BLaER1 (cell line): Measurements from ENCODE around the gene LIX1L.
"Not testable (repeated sequence)": the region's sequence is repeated elsewhere in the genome, so short reads cannot be mapped to it uniquely, and the experiment has no call there.

Experiments used
- H3K27ac ChIP-seq: shearing (Covaris generic); formaldehyde crosslinking; 2 replicates; pipeline ENCODE4 v1.8.1; 2022
- H3K27me3 ChIP-seq: shearing (Covaris generic); formaldehyde crosslinking; 2 replicates; pipeline ENCODE4 v1.8.1; 2022
- H3K36me3 ChIP-seq: shearing (Covaris generic); formaldehyde crosslinking; 2 replicates; pipeline ENCODE4 v1.8.1; 2022
- H3K4me1 ChIP-seq: shearing (Covaris generic); formaldehyde crosslinking; 2 replicates; pipeline ENCODE4 v1.8.1; 2022
- H3K4me2 ChIP-seq: shearing (Covaris generic); formaldehyde crosslinking; 2 replicates; pipeline ENCODE4 v1.8.1; 2022
- H3K4me3 ChIP-seq: shearing (Covaris generic); formaldehyde crosslinking; 2 replicates; pipeline ENCODE4 v1.8.1; 2022
- H3K9ac ChIP-seq: shearing (Covaris generic); formaldehyde crosslinking; 2 replicates; pipeline ENCODE4 v1.8.1; 2022
- H3K9me3 ChIP-seq: shearing (Covaris generic); formaldehyde crosslinking; 2 replicates; pipeline ENCODE4 v1.8.1; 2022
- H4K20me1 ChIP-seq: shearing (Covaris generic); formaldehyde crosslinking; 2 replicates; pipeline ENCODE4 v1.8.1; 2022
- Cebpa-rat ChIP-seq: shearing (Covaris generic); IDR thresholded peaks from 2 replicates; pipeline ENCODE4 v1.8.1; 2022

LIX1L gene

GRCh38 chr1:145942871-145943270, 14.9 kb downstream of the LIX1L start:
- Histone ChIP-seq H3K27me3 (no peaks in the 10 kb centered on the region), H3K27ac (no peak overlapping the region), H3K4me3 (no peak overlapping the region), H3K4me1 (no peaks in the 10 kb centered on the region), H3K9ac (no peak overlapping the region), H3K9me3 (no peaks in the 10 kb centered on the region), H3K4me2 (no peak overlapping the region), H3K36me3 (peaks cover 89% of the 10 kb centered on the region), H4K20me1 (peaks cover 8% of the 10 kb centered on the region; the same call in 1 of the 2 replicates)
- TF ChIP-seq Cebpa-rat = no peak

GRCh38 chr1:145942405-145942804, 15.4 kb downstream of the LIX1L start:
- no peak overlapping the region for H3K27ac ChIP-seq
- H3K27me3 ChIP-seq = no peaks in the 10 kb centered on the region
- H3K9ac ChIP-seq = no peak overlapping the region
- no peak overlapping the region for H3K4me2 ChIP-seq
- H4K20me1 ChIP-seq = peaks cover 3% of the 10 kb centered on the region; the same call in 1 of the 2 replicates
- H3K4me1 ChIP-seq = no peaks in the 10 kb centered on the region
- no peak for TF ChIP-seq Cebpa-rat
- no peak overlapping the region for H3K4me3 ChIP-seq
- peaks cover 90% of the 10 kb centered on the region for H3K36me3 ChIP-seq
- H3K9me3 ChIP-seq = no peaks in the 10 kb centered on the region

- H3K4me2 ChIP-seq = no peak overlapping the region
- no peaks in the 10 kb centered on the region for H3K27me3 ChIP-seq
- no peak overlapping the region for H3K9ac ChIP-seq
- H3K9me3 ChIP-seq = no peaks in the 10 kb centered on the region
- no peak for TF ChIP-seq Cebpa-rat
- H3K27ac ChIP-seq = no peak overlapping the region
- no peak overlapping the region for H3K4me3 ChIP-seq
- peaks cover 84% of the 10 kb centered on the region for H3K36me3 ChIP-seq
- H4K20me1 ChIP-seq = no peaks in the 10 kb centered on the region
- peaks cover 13% of the 10 kb centered on the region for H3K4me1 ChIP-seq
Observed at GRCh38 chr1:145937436-145937835, 20.4 kb downstream of the LIX1L start.

DNA sequence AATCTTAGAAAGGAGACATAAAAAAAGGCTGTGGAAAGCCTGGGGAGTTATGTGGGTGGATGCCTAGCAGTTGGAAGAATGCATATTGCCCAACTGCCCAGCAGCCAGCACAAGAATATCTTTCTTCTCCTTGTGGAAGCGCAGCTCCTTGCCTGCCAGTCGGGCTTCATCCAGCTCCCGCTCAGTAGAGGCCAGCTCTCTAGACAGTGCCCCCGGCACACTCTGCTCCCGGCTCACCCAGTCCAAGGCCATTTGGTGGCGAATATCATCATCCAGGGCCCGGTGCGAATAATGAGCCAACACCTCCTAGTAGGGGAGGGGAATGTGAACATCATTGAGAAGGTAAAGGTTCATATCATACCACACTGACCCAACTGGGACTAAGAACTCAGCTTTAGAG, 21.6 kb downstream of the LIX1L start:
- Histone ChIP-seq H3K27me3 (no peaks in the 10 kb centered on the region), H3K4me2 (no peak overlapping the region), H3K9ac (no peak overlapping the region), H3K9me3 (no peaks in the 10 kb centered on the region), H3K4me1 (peaks cover 16% of the 10 kb centered on the region), H3K4me3 (no peak overlapping the region), H4K20me1 (no peaks in the 10 kb centered on the region), H3K36me3 (peaks cover 72% of the 10 kb centered on the region), H3K27ac (no peak overlapping the region)
- TF ChIP-seq Cebpa-rat = no peak

DNA sequence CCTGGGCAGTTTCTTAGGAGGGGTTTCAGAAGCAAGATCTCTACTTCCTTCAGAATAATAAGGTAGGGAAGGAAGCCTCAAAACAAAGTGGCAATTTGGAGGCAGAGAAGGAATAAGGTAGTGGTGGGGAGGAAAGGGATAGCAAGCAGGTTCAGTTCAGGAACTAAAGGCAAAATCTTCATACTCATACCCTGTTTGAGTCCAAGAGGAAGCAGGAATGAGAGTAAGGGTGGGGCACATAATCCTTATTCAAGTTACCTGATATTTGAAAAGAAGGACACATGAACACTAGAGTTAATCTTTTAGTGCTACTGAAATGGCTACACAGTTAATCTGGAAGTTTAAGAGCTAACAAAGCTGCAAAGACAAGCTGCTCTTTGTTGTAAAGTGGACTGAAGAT, 22.1 kb downstream of the LIX1L start:
- TF ChIP-seq Cebpa-rat = no peak
- H3K36me3 ChIP-seq = peaks cover 66% of the 10 kb centered on the region

GRCh38 chr1:145932522-145933009, 25.3 kb downstream of the LIX1L start:
- Histone ChIP-seq H3K4me1 (peaks cover 27% of the 10 kb centered on the region), H3K27ac (peak overlapping the region; percentile 35; the same call in 1 of the 2 replicates), H3K4me2 (peak overlapping the region; percentile 45), H3K36me3 (peaks cover 43% of the 10 kb centered on the region)
- H3K9me3 ChIP-seq, H3K9ac ChIP-seq, H3K4me3 ChIP-seq, H4K20me1 ChIP-seq, H3K27me3 ChIP-seq: not testable (repeated sequence)

More for the DNA sequence above, 22.1 kb downstream of the LIX1L start:
- Histone ChIP-seq H3K9me3 (no peaks in the 10 kb centered on the region), H3K4me3 (no peak overlapping the region), H3K4me1 (peaks cover 16% of the 10 kb centered on the region), H3K9ac (no peak overlapping the region), H3K27me3 (no peaks in the 10 kb centered on the region), H3K27ac (no peak overlapping the region), H4K20me1 (no peaks in the 10 kb centered on the region), H3K4me2 (no peak overlapping the region)

DNA sequence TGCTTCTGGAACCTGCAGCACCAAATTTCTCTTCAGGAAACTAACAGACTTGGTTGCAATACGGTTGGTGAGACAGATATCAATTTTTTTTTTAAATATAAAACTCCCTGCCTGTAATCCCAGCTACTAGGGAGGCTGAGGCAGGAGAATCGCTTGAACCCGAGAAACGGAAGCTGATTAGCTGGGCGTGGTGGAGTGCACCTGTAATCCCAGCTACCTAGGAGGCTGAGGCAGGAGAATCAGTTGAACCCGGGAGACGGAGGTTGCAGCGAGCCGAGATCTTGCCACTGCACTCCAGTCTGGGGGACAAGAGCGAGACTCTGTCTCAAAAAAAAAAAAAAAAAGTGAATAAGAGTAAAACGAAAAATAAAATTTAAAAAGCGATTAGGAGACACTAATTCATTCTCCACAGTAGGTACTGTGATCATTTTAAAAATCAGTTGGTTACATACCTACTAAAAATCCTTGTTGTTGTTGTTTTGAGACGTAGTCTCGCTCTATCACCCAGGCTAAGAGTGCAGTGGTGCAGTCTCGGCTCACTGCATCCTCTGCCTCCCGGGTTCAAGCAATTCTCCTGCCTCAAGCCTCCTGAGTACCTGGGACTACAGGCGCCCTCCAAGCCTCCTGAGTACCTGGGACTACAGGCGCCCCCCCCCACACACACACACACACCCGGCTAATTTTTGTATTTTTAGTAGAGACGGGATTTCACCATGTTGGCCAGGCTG, 29.7 kb downstream of the LIX1L start:
- no peak for TF ChIP-seq Cebpa-rat
- peak overlapping the region; percentile 96 for H3K27ac ChIP-seq
- peaks cover 19% of the 10 kb centered on the region for H3K36me3 ChIP-seq
- H3K4me1 ChIP-seq = peaks cover 30% of the 10 kb centered on the region
- H3K4me2 ChIP-seq = peak overlapping the region; percentile 94
- peak overlapping the region; percentile 76 for H3K4me3 ChIP-seq
- peak overlapping the region; percentile 95 for H3K9ac ChIP-seq
- H3K27me3 ChIP-seq = no peaks in the 10 kb centered on the region
- H3K9me3 ChIP-seq = no peaks in the 10 kb centered on the region
- H4K20me1 ChIP-seq = peaks cover 10% of the 10 kb centered on the region; the same call in 1 of the 2 replicates

DNA sequence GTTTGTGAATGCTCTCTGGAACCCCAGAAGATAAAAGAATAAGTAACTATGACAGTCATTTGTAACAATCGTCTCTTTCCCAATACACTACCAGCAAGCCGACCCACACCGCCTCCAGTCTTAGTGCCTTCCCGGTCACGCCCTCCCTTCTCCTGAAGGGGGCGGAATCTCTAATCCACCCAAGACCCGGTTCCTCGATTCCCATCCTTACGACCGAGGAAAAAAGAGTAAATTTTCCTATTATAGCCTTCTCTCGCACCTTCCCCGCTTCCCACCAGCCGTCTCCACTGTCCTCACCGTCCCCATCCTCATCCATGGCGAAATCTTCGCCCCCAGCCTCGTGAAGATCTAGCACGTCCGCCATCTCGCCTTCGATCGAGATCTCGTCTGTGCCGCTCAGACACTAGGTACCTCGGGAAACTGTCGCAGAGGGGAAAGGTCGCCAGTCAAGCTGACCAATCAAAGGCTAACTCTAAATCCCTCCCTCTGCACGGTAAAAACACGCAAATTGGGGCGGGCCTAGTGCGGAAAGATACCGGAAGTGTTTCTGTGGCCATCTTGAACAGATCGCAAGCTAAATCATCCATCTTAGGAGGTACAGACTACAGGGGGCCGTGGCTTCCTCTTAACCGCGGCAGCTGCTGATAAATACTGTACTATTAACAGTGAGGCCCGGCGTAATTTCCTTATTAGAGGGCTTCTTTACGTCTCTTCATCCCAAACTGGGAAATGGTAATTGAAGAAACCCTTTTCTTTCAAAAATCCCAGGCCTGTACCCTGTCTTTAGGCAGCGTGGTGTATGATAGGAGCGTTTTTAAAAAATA, 30.5 kb downstream of the LIX1L start, which contains the start of gene RBM8A:
Gene RBM8A, minus strand, starts transcription at position 422 of the 824 bp plus-strand sequence. Its CDS starts 58 bp downstream, at position 364.
- TF ChIP-seq Cebpa-rat = no peak
- Histone ChIP-seq H3K4me1 (peaks cover 22% of the 10 kb centered on the region), H3K4me3 (peak within 1 kb of the TSS; percentile 76), H3K9ac (peak within 1 kb of the TSS; percentile 95), H3K27ac (peak within 1 kb of the TSS; percentile 96), H3K27me3 (no peaks in the 10 kb centered on the region), H3K4me2 (peak within 1 kb of the TSS; percentile 94), H3K36me3 (peaks cover 27% of the 10 kb centered on the region), H4K20me1 (peaks cover 10% of the 10 kb centered on the region; the same call in 1 of the 2 replicates), H3K9me3 (no peaks in the 10 kb centered on the region)

GRCh38 chr1:145926686-145927062, 31.1 kb downstream of the LIX1L start:
- no peak for TF ChIP-seq Cebpa-rat
- Histone ChIP-seq H3K4me3 (peak overlapping the region; percentile 76), H3K9me3 (no peaks in the 10 kb centered on the region), H3K4me2 (peak overlapping the region; percentile 93), H3K36me3 (peaks cover 29% of the 10 kb centered on the region), H3K9ac (peak overlapping the region; percentile 95), H4K20me1 (peaks cover 10% of the 10 kb centered on the region; the same call in 1 of the 2 replicates), H3K27ac (peak overlapping the region; percentile 96), H3K27me3 (no peaks in the 10 kb centered on the region), H3K4me1 (peaks cover 21% of the 10 kb centered on the region)

GRCh38 chr1:145922266-145922665, 35.6 kb downstream of the LIX1L start:
- no peaks in the 10 kb centered on the region for H3K9me3 ChIP-seq
- H4K20me1 ChIP-seq = peaks cover 10% of the 10 kb centered on the region; the same call in 1 of the 2 replicates
- peaks cover 32% of the 10 kb centered on the region for H3K36me3 ChIP-seq
- H3K27me3 ChIP-seq = no peaks in the 10 kb centered on the region
- H3K27ac ChIP-seq = no peak overlapping the region
- H3K4me1 ChIP-seq = peaks cover 28% of the 10 kb centered on the region
- TF ChIP-seq Cebpa-rat = no peak
- no peak overlapping the region for H3K9ac ChIP-seq
- H3K4me3 ChIP-seq = no peak overlapping the region
- no peak overlapping the region for H3K4me2 ChIP-seq

DNA sequence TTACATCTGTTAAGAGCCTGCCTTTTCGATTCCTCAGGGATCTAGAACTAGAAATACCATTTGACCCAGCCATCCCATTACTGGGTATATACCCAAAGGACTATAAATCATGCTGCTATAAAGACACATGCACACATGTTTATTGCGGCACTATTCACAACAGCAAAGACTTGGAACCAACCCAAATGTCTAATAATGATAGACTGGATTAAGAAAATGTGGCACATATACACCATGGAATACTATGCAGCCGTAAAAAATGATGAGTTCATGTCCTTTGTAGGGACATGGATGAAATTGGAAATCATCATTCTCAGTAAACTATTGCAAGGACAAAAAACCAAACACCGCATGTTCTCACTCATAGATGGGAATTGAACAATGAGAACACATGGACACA, 37.5 kb downstream of the LIX1L start:
- H3K9me3 ChIP-seq, H3K9ac ChIP-seq, H3K27me3 ChIP-seq, H3K4me3 ChIP-seq, H3K27ac ChIP-seq, H4K20me1 ChIP-seq: not testable (repeated sequence)
- Histone ChIP-seq H3K4me2 (peak overlapping the region; percentile 100; the same call in 1 of the 2 replicates), H3K36me3 (peaks cover 39% of the 10 kb centered on the region), H3K4me1 (peaks cover 26% of the 10 kb centered on the region)
